Endothelial cell of hepatic sinusoid (primary cell): ENCODE data around the gene WDR74.
"Not testable (repeated sequence)": the region's sequence is repeated elsewhere in the genome, so short reads cannot be mapped to it uniquely, and the experiment has no call there.

ENCODE experiments used
- in situ Hi-C: cut with HindIII; loops from 2 replicates; pipeline ENCODE4 v1.10.0; 2017; ENCODE audit warnings: low sequenced_read_pairs

WDR74 gene

DNA sequence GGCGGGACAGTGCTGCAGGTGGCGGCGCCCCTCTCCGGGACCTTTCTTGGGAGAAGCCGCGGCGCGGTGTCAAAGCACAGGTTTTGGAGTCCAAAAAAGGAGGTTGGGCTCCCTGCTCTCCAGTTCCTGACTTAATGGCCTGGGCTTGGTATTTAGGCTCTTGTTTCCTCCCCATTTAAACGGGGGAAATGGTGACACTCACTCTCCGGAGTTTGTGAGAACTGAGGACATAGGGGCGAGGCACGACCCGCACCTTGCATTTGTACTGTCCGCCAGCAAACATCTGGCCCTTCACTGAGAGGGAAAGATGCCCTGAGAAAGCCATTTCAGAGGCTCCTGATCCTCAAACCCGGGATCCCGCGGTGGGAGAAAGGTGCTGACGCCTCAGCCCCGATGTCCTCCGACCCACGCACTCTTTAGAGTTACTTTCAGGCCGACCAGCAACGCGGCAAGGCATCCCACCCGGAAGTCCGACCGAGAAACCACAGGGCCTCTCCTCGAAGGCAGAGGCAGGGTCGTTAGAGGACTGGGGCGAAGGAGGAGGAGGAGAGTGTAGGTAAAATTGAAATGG is 2.9 kb upstream of the WDR74 start:
- in situ Hi-C loops: no loop called here

DNA sequence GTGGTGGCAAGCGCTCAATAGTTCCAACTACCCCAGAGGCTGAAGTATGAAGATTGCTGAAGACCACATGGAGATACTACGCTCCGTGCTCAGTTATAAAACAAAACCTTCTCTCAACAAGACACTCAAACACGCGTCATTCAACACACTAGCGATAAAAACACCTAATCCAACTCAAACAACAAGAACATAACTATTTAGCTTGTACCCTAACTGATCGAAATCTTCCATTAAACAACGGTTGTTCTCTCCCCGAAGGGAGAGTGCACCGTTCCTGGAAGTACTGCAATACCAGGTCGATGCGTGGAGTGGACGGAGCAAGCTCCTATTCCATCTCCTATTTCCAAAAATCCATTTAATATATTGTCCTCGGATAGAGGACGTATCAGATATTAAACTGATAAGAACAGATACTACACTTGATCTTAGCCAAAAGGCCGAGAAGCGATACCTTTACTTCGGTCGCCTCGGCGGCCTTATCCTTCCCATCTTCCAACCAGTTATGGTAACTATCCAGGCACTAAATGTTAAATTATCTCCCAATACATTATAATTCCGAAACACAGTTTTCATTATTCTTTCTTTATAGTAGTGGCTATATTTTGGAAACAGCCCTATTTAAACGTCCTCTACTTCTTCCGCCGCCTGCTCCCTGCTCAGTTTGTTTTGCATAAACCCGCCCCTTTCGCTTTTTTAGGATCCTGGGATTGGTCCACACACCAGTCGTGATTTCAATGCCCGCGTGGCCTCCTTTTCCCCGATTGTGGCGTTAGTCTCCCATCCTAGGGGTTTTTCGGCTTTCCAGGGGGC is 2.2 kb upstream of the WDR74 start:
- in situ Hi-C loops: no loop called here

DNA sequence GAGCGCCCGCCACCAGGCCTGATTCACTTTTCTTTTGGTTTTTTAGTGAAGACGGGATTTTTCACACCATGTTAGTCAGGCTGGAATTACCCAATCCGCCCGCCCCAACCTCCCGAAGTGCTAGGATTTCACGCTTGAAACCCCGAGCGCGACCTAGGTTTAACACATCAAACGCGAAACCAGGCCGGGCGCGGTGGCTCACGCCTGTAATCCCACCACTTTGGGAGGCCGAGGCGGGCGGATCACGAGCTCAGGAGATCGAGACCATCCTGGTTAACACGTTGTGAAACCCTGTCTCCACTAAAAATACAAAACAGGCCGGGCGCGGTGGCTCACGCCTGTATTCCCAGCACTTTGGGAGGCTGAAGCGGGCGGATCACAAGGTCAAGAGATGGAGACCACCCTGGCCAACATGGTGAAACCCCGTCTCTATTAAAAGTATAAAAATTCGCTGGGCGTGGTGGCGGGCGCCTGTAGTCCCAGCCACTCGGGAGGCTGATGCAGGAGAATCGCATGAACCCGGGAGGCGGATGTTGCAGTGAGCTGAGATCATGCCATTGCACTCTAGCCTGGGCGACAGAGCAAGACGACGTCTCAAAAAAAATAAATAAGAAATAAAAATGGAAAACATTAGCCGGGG is 1.5 kb upstream of the WDR74 start:
- in situ Hi-C loops: not testable (repeated sequence)

DNA sequence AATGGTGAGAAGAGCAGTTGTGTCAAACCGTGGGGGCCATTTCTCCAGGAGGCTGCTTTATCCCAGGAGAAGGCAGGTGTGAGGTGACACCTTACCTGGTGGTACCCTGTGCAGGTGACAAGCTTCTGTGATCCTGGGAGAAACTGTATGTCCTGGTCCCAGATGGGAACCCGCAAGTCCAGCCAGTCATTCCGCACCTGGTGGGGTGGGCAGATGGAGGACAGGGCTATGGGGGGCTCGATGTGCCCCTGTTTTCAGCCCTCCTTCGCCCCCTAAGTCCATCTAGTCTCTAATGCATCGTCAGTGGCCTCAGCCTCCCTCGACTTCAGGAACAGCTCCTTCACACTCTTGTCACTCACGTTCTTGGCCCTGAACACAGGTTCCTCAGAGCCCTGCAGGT is 4.1 kb downstream of the WDR74 start:
- in situ Hi-C loops: loop anchor here (5.0 kb wide), 1 partner anchor 38 kb away; no protein-coding TSS in a partner anchor

DNA sequence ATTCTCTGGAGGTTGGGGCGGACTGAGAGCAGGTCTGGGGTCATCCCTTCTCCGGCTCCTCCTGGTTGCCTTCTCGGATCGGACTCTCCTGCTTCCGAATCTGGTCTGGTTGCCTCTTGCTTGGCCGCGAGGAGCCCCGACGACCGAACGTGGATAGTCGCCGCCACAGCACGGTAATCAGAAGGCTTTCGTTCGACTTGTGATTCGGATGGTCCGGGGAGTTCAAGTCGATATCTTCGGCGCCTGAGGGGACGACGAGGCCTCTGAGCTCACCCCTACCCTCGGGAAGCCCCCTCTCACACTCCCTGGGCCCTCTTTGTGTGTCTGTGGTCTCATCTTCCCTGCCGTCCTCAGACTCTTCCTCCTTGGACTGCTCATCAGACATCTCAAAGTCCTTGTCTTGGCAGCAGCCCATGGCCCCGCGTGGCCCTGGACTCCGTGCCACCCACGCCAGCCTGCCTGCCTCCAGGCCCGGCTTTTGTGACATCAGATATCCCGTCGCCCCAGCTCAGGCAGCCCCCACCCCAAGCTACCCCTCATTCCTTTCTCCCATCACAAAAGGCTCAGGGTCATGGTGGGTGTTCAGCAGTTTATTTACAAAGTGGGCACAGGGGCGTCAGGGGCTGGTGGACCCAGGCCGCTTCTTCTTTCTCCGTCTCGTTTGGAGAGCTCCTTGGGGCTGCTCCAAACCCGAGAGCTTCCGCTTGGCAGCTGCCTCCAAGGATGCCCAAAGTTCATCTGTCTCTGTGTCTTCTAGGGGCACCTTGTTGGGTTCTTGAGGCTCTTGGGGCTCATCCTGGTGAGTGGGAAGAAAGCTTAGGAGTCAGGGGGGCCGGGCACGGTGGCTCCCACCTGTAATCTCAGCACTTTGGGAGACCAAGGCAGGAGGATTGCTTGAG is 6.8 kb downstream of the WDR74 start, which contains the start of gene TEX54:
Gene TEX54, minus strand, starts transcription at position 506 of the 899 bp plus-strand sequence.
- in situ Hi-C loops: no loop called here

DNA sequence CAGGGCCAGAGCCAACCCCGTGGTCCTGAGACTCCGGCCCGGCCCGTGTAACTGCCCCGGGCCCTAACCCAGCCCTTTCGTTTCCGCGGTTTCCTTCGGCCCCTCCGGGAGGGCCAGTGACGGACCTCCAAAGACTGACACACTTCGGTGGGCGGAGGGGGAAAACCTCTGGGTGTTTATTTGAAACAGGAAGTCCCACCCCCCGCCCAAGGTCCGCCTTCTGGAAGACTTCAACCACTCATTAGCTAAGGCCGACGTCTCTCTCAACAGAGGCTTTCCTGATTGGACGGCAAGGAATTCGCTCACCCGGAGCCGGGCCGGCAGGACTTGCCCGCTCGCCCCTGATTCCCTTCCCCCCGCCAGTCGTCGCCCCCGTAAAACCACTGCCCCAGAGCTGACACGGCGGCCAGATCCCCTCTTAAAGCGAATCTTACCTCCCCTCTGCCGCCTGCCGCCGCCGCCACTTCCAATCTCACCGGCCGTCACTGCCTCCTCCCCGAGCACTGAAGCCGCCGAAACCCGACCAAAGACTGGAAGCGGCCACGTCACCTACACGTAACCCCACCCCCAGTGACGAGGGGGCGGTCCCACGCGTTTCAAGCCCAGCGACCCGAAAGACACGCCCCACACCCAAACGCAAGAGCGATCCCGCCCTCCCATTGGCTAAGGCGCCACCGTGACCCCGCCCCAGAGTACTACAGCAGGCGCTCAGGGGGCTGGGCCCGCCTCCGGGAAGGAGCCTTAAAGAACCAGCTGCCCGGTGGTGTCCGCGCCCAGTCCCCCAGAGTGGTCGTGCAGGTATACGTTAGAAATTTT is 7.7 kb downstream of the WDR74 start, which contains the start of gene STX5:
Gene STX5, minus strand, starts transcription at position 532 of the 816 bp plus-strand sequence. CDS start 808 bp downstream, outside the sequence.
- in situ Hi-C loops: no loop called here

DNA sequence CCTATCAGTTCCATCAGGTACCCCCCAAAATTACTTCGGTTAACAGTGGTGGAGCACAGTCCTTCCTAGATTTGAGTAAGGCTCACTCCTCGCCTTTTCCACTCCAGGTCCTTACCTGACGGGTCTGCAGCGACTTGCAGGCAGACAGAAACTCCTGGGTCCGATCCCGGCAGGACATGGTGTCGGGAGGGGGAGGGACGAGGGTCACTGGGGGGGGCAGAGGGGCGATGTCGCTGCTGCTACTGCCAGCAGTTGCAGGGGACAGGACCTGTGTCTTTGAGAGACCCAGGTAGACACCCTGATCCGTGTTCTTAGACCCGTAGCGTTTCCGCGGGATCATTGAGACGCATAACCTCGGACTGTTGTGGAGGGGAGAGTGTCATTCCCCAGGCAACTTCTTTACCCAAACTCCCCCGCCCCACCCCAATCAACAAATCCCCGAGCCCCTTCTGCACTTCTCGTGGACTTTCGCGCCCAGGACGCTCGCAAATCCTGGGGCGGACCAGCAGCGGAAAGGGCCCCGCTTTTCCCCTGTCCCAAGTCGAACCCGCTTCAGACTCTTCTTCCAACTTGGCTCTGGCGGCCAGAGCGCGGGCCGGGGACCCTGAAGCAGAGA is 8.4 kb downstream of the WDR74 start:
- in situ Hi-C loops: no loop called here

DNA sequence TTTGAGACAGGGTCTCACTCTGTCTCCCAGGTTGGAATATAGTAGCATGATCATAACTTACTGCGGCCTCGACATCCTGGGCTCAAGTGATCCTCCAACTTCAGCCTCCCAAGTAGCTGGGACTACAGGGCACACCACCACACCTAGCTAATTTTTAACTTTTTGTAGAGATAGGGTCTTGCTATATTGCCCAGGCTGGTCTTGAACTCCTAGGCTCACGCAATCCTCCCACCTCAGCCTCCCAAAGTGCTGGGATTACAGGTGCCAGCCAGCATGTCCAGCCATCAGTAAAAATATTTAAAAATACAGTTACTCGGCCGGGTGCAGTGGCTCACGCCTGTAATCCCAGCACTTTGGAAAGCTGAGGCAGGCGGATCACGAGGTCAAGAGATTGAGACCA is 11.3 kb downstream of the WDR74 start:
- in situ Hi-C loops: not testable (repeated sequence)

DNA sequence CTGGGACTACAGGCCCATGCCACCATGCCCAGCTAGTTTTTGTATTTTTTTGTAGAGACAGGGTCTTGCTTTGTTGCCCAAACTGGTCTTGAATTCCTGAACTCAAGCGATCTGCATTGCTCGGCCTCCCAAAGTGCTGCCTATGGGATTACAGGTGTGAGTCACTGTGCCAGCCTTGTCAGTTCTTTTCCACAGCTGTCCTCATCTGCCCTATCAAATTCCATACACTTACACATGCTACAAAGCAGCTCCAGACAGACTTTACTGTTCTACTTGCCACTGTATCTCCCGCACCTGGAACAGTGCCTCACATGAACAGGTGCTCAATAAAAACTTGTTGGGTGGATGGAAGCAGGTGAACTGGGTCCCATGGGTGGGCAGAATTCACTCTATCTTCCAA is 15.7 kb downstream of the WDR74 start:
- in situ Hi-C loops: no loop called here

DNA sequence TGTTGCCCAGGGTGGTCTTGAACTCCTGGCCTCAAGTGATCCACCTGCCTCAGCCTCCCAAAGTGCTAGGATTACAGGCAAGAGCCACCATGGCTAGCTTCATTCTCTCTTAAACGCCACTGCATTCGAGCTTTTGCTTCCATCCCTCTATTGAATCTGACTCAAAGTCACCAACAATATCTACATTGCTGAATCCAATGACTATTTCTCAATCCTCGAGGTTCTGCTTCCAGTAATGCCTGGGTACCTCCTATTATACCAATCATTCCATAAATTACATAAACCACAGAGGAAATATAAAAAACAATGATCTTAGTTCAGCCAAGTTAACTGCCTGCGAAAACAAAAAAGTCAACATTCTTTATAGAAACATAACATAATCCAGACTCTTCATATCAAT is 22.3 kb downstream of the WDR74 start:
- in situ Hi-C loops: no loop called here

DNA sequence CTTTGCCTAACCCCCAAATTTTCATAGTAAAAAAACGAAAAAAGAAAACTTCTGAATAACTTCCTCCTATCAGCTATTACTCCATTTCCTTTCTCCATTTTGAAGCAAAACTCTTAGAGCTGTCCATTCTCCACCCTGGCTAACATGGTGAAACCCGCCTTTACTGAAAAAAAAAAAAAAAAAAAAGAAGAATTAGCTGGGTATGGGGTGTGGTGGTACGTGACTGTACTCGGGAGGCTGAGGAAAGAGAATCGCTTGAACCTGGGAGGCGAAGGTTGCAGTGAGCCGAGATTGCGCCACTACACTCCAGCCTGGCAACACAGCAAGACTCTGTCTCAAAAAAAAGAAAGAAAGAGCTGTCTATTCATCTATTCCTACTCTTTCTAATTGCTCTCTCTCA is 22.8 kb downstream of the WDR74 start:
- in situ Hi-C loops: no loop called here

DNA sequence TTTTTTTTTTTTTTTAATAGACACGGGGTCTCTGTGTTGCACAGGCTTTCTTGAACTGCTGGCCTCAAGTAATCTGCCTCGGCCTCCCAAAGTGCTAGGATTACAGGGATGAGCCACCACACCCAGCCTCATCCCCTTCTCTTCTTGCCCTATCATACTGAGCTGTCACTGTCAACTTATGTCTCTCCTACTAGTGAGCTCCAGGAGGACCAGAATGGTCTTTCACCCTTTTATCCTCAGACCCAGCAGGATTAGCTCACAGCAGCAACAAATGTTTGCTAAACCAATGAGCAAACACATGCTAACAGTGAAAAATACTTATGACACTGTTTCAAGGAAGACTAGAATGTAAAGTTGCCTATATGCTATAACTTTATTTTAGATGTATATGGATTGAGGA is 27.7 kb downstream of the WDR74 start:
- in situ Hi-C loops: no loop called here

DNA sequence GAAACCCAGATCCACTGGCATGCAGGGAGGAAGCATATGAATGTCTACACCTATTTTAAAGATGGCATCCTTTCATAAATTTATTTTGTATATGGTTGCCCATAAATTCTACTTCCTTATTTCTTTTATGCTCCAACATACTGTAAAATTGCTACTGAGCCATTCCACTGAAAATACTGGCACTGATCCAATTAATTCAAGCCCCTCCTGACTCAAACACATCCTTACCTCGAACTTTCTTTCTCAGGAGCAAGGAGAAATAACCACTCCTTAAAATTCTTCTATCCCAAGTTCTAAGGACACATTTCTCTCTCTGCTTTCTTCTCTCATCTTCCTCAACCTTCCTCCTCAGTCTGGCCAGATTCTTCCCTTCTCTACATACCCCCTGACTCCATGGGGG is 28.6 kb downstream of the WDR74 start:
- in situ Hi-C loops: no loop called here

DNA sequence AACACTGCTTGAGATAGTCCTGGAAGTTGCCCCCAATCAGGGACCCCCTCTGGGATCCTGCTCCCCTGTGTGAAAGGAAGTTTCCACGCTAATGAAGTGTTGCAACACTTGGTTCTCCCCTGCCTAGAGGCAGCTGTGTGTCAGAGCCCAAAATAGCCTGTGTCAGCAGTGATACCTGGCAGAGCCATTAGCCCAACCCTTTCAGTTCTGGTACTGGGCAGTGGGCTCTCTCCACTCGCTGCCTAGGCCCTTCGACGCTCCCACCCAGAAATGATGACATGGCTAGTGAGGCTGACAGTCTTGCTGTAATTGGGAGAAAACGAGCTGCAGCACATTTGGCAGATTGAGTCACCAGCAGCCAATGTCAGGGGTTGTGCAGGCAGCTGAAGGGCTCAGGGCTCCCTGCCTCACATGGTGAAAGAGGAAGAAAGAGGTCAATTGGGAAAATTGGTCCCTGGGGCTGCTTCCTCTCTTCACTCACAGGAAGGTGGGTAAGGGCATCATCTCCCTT is 32.7 kb downstream of the WDR74 start:
- in situ Hi-C loops: no loop called here

DNA sequence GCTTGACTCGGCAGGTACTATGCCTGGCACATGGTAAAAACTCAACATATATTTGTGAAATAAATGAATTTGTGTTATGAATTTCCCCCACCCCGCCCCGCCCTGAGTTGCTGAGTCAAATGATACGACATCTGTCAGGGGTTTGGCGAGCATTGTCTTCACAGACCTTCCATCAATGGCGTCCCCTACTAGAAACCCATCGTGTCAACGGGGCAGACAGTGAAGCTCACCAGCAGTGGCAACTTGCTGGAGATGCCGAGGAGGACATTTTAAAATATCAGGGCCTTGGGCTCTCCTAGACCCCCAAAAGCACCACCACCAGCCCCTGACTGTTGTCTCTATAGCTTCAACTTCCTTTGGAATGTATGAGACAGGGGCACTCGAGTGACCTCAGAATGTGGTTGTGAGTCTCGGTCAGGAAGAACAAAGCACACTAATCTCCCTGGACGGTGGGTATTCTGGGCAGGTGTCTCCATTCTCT is 33.4 kb downstream of the WDR74 start:
- in situ Hi-C loops: no loop called here

DNA sequence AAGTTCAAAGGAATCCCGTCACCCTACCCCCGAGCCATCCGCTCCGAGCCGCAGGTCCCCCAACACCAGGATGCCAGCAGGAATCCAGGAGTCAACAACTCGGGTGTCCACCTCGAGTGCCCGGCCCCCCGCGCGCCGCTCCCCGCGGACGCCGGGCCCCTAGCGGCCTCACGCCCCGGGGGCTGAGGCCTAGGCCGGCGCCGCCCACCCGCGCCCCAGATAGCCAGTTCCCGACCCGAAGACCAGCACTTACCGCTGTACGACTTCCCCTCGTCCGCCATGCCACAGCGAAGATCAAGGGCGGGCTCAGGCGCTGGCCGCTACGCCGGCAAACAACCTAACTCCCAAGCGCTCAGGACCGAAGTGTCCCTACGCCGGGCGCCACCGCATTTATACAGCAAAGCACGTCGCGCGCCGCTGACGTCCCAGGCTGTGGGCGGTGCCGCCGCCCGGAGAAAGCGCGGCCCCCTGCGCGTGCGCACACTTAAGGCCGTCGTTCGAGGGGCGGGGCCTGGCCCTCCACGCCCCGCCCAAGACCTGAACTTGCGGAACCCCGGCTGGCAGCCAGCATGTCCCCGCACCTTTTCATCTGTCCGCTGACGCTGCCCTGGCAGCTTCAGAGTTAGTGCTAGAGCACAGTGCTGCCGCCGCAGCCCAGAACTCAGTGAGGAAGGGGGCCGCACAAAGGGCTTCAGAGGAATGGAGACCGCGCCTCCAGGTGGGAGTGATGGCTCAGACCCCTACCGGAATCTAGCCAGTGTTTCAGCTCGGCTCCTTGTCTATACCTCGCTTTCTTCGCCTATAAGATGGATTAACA is 34.1 kb downstream of the WDR74 start, which contains the start of gene NXF1:
Gene NXF1, minus strand, starts transcription at position 365 of the 817 bp plus-strand sequence. Its CDS starts 84 bp downstream, at position 281.
- in situ Hi-C loops: no loop called here

DNA sequence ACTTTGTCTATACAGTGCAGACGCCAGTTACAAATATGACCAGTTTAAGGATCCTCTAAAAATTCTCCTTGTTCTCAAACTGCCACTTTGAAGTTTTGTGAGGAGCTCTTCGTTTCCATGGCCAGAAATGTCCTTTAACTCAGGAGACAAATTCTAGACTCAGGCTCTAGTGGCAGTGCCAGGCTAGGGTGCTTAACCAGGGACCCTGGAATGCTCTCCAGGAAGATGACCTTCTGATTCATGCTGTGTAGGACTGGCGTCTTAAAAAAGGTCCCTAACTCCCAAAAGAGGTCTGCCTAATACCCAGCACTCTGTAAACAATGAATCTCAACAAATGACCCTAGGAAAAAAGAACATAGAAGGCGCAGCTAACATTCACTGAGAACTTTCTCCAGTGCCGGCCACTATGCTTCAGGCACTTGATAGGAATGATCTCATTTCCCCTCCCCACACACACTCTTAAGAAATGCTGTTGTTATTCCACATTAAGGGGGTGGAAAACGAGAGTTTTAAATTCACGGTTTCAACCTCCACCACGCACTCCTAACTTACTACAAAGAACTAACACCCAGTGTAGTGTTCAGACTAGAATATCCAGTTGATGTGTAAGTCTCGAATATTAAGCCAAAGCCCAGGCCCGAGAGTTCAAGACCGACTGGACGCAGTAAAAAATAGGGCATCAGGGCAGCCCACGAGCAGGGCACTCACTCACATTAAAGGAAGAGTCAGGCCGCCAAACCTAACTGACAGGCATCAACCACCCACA is 34.9 kb downstream of the WDR74 start:
- in situ Hi-C loops: no loop called here

DNA sequence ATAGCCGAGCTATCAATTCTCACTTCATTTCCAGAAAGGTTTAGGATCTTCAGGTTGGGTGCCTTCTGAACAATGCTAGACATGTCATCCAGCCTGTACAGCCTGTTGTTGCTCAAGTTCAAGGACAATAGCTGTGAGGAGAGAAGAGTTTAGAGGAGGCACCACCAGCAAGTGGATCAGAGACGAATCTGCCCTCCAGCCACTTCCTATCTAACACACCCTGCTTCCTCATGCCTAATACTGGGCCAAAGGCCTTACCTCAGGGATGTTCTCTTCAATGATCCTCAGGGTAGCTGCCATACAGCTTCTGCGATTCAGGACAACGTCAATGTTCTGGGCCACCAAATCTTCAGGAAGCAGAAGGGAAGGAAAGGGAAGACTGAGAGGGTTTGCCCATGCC is 38.3 kb downstream of the WDR74 start:
- in situ Hi-C loops: no loop called here
